ENCODE results near the gene STAP2.

STAP2 gene

GRCh38 chr19:4322942-4323665 lies 15.5 kb downstream of the STAP2 start:
- TF ChIP-seq POLR2AphosphoS5 (IDR thresholded peaks at IDR 0.05; ENCODE audit: low read depth): no peak
- TF ChIP-seq GABPA (IDR thresholded peaks at IDR 0.05; ENCODE audit: low read depth): no peak
- TF ChIP-seq CTCF (IDR thresholded peaks at IDR 0.05; ENCODE audit: insufficient read depth, low read length): no peak
- TF ChIP-seq SPI1 (IDR thresholded peaks at IDR 0.05; ENCODE audit: borderline replicate concordance, low read depth): no peak
- TF ChIP-seq REST (IDR thresholded peaks at IDR 0.05; ENCODE audit: insufficient replicate concordance, low read depth): no peak
- Histone ChIP-seq H3K27me3 (ENCODE audit: insufficient read depth, poor library complexity, severe bottlenecking) (peaks cover 18% of the 10 kb centered on the region), H3K4me3 (replicated peaks; ENCODE audit: insufficient read depth, low read length) (no peak overlapping the region), H3K27ac (replicated peaks) (no peak overlapping the region)
- DNase-seq (ENCODE audit: low read depth in 1 of 2, low spot score in 1 of 2): no peak

- DNase-seq (ENCODE audit: low read depth in 1 of 2, low spot score in 1 of 2): no peak
- H3K27me3 ChIP-seq (ENCODE audit: insufficient read depth, poor library complexity, severe bottlenecking): no peaks in the 10 kb centered on the region
- TF ChIP-seq REST (IDR thresholded peaks at IDR 0.05; ENCODE audit: insufficient replicate concordance, low read depth) (no peak), GABPA (IDR thresholded peaks at IDR 0.05; ENCODE audit: low read depth) (no peak), CTCF (IDR thresholded peaks at IDR 0.05; ENCODE audit: insufficient read depth, low read length) (no peak)
- no peak overlapping the region for H3K4me3 ChIP-seq (replicated peaks; ENCODE audit: insufficient read depth, low read length)
- H3K27ac ChIP-seq (replicated peaks): no peak overlapping the region
These were observed 18.2 kb downstream of the STAP2 start for GRCh38 chr19:4320419-4320818.

- TF ChIP-seq SPI1 (IDR thresholded peaks at IDR 0.05; ENCODE audit: borderline replicate concordance, low read depth): peak; percentile 70; the same call in 1 of the 2 replicates
- TF ChIP-seq POLR2AphosphoS5 (IDR thresholded peaks at IDR 0.05; ENCODE audit: low read depth): no peak
- Histone ChIP-seq H3K27ac (replicated peaks) (no peak overlapping the region), H3K4me3 (replicated peaks; ENCODE audit: insufficient read depth, low read length) (no peak overlapping the region), H3K27me3 (ENCODE audit: insufficient read depth, poor library complexity, severe bottlenecking) (no peaks in the 10 kb centered on the region)
- DNase-seq (ENCODE audit: low read depth in 1 of 2, low spot score in 1 of 2): peak in 1 of 2 experiments; percentile 59
These were observed 19.4 kb downstream of the STAP2 start for GRCh38 chr19:4319067-4319718.

GRCh38 chr19:4318460-4318859 lies 20.2 kb downstream of the STAP2 start:
- Histone ChIP-seq H3K27ac (replicated peaks) (no peak overlapping the region), H3K27me3 (ENCODE audit: insufficient read depth, poor library complexity, severe bottlenecking) (no peaks in the 10 kb centered on the region), H3K4me3 (replicated peaks; ENCODE audit: insufficient read depth, low read length) (no peak overlapping the region)
- no peak for TF ChIP-seq CTCF (IDR thresholded peaks at IDR 0.05; ENCODE audit: insufficient read depth, low read length)
- no peak for TF ChIP-seq POLR2AphosphoS5 (IDR thresholded peaks at IDR 0.05; ENCODE audit: low read depth)
- TF ChIP-seq GABPA (IDR thresholded peaks at IDR 0.05; ENCODE audit: low read depth): no peak
- TF ChIP-seq REST (IDR thresholded peaks at IDR 0.05; ENCODE audit: insufficient replicate concordance, low read depth): no peak
- no peak for TF ChIP-seq SPI1 (IDR thresholded peaks at IDR 0.05; ENCODE audit: borderline replicate concordance, low read depth)
- no peak for DNase-seq (ENCODE audit: low read depth in 1 of 2, low spot score in 1 of 2)

Data from HL-60 (cell line).